Adrenal gland (tissue), 12 donors: ENCODE measurements around the gene SEMA4C. TPM values are rescaled to one million over a fixed set of nuclear protein-coding genes. Genes with fewer than 3 reads are reported as not detected.

Source experiments
- DNase-seq, 7 donors: peaks; one replicate each; pipeline ENCODE4 v3.0.0-alpha.2; 2019 to 2020
- H3K27ac ChIP-seq, 5 donors: fragments of 200-600 bp; sonication (generic) in 4 of 5; 1 replicate in 3 of 5; 2 replicates in 2 of 5; pipeline versions ENCODE4 v1.5.1 to v1.8.0; 2016 to 2020; ENCODE audit warnings: mild to moderate bottlenecking in 1 of 5
- H3K27me3 ChIP-seq: fragments of 200-600 bp; 2 replicates; pipeline ENCODE4 v1.8.0; 2021
- H3K36me3 ChIP-seq, 2 donors: fragments of 200-600 bp; replicated peaks in 1 of 2; 1 replicate in 1 of 2; 2 replicates in 1 of 2; pipeline versions ENCODE4 v1.5.1 to v1.8.0; 2018 to 2022
- H3K4me1 ChIP-seq, 2 donors: fragments of 200-600 bp; replicated peaks in 1 of 2; 1 replicate in 1 of 2; 2 replicates in 1 of 2; pipeline versions ENCODE4 v1.5.1 to v1.8.0; 2018 to 2021
- H3K4me3 ChIP-seq, 4 donors: fragments of 200-600 bp; sonication (generic) in 3 of 4; one replicate each; pipeline ENCODE4 v1.5.1; 2016 to 2018
- H3K9me3 ChIP-seq, 3 donors: fragments of 200-600 bp; sonication (generic) in 1 of 3; replicated peaks in 1 of 3; 1 replicate in 2 of 3; 2 replicates in 1 of 3; pipeline versions ENCODE4 v1.5.1 to v1.8.0; 2016 to 2021
- POLR2A ChIP-seq, 2 donors: fragments of 450-650 bp; IDR thresholded peaks; one replicate each; pipeline ENCODE4 v1.6.1; 2017; ENCODE audit warnings: antibody characterized with exemption in 2 of 2, mild to moderate bottlenecking in 2 of 2, moderate library complexity in 1 of 2
- WGBS, 4 donors: extraction: QIAGEN DNeasy Blood & Tissue Kit in 2 of 4; methylation state at CpG; one replicate each; pipeline versions ENCODE4 v1.1.5 to v1.1.7; 2013 to 2017; 5-methylcytosine and 5-hydroxymethylcytosine counted together
- intact Hi-C, 2 donors: fragments of 100-400 bp; cut with DNase I; formaldehyde crosslinking; loops; one replicate each; pipeline versions ENCODE4 v1.14.1 to v1.15.0; 2022 to 2023
- polyA plus RNA-seq, 3 donors: library from polyadenylated mRNA; stranded (reverse); fragments of 200-250 nt in 2 of 3; fragments of 350-450 nt in 1 of 3; fragmentation: Illumina TruSeq in 1 of 3; extraction: RNeasy Lipid Tissue Mini Kit (QIAGEN cat#74804) in 1 of 3; gene quantifications; one replicate each; pipeline ENCODE4 v1.2.3, GENCODE V29; 2013 to 2014
- total RNA-seq, 9 donors: library from RNA; depleted of rRNA in 4 of 9; stranded (reverse); fragments of >200 nt in 4 of 9; fragments of 120-200 nt in 1 of 9; fragmentation: NEBNext Ultra II Directional in 1 of 9; extraction: Animal tissue kit (Norgen Biotek cat#: 25700) in 1 of 9; gene quantifications; one replicate each; pipeline versions ENCODE4 v1.1.0 to v1.2.4, GENCODE V29; 2013 to 2023
- TF ChIP-seq, protein P1 (sequence below), 6 experiments: fragments of 450-650 bp in 4 of 6; fragments of 200-600 bp in 2 of 6; sonication (generic) in 1 of 6; IDR thresholded peaks; 1 replicate in 5 of 6; 2 replicates in 1 of 6; pipeline versions ENCODE4 v1.5.1 to v1.8.0; 2016 to 2021; ENCODE audit warnings: antibody characterized with exemption in 6 of 6, mild to moderate bottlenecking in 2 of 6, moderate library complexity in 1 of 6
- donor health status: healthy with polysubstance abuse.
- donor health status: Bipolar disorder and iron deficiency.
- donor health status: DM: yes; HTN: yes; CAD: no.
- donor health status: DM: no; HTN: no; CAD: no.
- donor health status: DM: no; HTN: no; CAD: no.
- donor health status: DM: yes; HTN: yes; CAD: no.

The SEMA4C gene
- total and polyA plus RNA-seq, 12 donors, result 4.4 to 31.6 (median 23.2) TPM

DNA sequence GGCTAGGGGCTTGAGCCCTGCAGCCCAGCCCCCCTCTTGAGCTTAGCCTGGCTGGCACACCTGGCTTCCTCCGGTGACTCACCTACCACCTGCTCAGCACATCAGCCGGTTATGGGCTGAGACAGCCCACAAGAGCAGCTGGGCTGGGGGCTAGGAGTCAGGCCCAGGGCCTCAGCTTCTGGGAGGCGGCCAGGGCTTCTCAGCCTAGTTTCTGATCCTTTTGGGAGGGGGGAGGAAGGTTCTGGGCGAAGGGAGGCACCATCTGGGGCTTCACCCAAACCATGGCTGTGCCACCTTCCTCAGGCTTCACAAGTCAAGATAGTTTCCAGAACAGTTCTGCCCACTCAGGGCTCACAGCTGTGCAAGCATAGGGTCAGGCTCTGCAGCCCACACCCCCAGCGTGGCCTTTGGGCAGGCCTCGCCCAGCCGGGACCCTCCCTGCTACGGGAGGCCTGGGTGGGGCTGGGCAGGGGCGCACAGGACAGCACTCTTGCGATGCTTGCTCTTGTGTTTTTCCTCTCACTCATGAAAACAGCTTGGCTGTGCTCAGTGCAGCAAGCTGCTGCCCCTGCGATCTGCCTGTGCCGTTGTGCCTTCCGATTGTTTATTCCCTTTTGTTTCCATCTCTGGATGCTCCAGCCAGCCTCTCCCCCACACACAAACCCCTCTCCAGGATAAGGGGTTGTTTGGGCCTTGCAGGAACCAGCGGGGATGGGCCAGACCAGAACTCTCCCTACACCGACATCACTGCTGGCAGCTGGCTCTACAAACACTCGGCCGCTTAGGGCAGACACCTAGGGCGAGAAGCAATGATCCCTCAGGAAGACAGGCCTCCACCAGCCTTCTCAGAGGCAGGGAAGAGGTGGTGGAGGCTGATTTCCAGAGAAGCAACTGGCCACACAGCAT lies 26.1 kb upstream of the SEMA4C start:
- DNase-seq, result no peak
- Histone ChIP-seq H3K27ac (no peak overlapping the region), H3K27me3 (no peaks in the 10 kb centered on the region), H3K36me3 (no peaks in the 10 kb centered on the region), H3K4me3 (no peak overlapping the region), H3K4me1 (peaks cover 0 to 13% of the 10 kb centered on the region in 2 donors), H3K9me3 (no peaks in the 10 kb centered on the region)
- no peak for TF ChIP-seq POLR2A (IDR thresholded peaks at IDR 0.05)
- TF ChIP-seq, protein P1, sequence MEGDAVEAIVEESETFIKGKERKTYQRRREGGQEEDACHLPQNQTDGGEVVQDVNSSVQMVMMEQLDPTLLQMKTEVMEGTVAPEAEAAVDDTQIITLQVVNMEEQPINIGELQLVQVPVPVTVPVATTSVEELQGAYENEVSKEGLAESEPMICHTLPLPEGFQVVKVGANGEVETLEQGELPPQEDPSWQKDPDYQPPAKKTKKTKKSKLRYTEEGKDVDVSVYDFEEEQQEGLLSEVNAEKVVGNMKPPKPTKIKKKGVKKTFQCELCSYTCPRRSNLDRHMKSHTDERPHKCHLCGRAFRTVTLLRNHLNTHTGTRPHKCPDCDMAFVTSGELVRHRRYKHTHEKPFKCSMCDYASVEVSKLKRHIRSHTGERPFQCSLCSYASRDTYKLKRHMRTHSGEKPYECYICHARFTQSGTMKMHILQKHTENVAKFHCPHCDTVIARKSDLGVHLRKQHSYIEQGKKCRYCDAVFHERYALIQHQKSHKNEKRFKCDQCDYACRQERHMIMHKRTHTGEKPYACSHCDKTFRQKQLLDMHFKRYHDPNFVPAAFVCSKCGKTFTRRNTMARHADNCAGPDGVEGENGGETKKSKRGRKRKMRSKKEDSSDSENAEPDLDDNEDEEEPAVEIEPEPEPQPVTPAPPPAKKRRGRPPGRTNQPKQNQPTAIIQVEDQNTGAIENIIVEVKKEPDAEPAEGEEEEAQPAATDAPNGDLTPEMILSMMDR (IDR thresholded peaks at IDR 0.05), result no peak
- WGBS, 4 donors, result 82 to 86% (median 84%) methylated on average over 15 to 18 of the region's 18 CpGs
- intact Hi-C loops, result no loop called here

DNA sequence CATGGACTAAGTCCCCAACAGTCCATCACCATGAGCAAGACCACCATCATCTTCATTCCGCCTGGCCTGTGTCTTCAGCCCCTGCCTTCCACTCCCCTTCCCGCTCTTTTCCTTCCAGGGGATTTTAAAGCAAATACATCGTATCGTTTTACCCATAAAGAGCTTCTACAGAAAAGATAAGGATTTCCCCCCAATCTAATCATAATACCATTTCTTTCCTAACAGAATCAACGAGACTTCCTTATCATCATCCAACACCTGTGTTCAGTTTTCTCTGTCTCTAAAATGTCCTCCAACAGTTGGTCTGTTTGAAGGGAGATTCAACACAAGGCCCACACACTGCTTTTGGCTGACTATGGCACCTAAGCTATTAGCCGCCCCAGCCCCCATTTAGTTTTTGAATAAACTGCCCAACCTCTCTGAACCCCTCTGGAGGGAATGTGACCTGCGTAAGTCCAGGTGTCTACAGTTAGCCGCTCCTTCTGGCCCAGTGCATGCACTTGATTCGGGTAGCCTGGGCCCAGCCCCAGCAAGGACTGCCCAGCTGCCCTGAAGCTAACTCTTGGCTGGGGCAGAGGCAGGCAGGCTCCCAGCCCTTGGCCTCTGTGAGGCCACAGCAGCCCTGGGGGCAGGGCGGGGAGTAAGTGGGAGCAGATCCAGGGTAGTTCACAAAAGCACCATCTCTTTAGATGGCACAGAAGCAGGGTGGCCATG lies 25.3 kb upstream of the SEMA4C start:
- TF ChIP-seq POLR2A (IDR thresholded peaks at IDR 0.05), result no peak
- TF ChIP-seq, protein P1 (IDR thresholded peaks at IDR 0.05), result no peak
- Histone ChIP-seq H3K4me1 (peaks cover 0 to 13% of the 10 kb centered on the region in 2 donors), H3K36me3 (no peaks in the 10 kb centered on the region), H3K27ac (no peak overlapping the region), H3K27me3 (no peaks in the 10 kb centered on the region), H3K4me3 (no peak overlapping the region), H3K9me3 (no peaks in the 10 kb centered on the region)
- DNase-seq, result no peak
- WGBS, 4 donors, result 86 to 89% (median 88%) methylated on average over 6 to 10 of the region's 10 CpGs
- intact Hi-C loops, result no loop called here

DNA sequence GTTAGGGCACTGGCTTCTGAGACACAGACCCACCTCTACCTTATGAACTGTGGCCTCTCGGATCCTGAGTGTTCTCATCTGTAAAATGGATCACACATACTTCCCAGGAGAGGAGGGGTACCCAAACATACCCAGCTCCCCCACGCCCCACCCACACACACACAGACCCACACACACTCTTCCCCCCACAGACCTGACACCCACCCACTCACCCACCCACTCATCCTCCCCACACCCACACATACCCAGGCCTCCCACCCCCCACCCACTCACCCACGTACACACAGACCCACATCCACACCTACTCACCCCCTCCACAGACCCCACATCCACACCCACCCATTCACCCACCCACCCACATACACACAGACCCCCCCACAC lies 24.3 kb upstream of the SEMA4C start:
- TF ChIP-seq POLR2A (IDR thresholded peaks at IDR 0.05), result no peak
- TF ChIP-seq, protein P1 (IDR thresholded peaks at IDR 0.05), result no peak
- Histone ChIP-seq H3K27ac (no peak overlapping the region), H3K36me3 (no peaks in the 10 kb centered on the region), H3K4me3 (no peak overlapping the region), H3K9me3 (no peaks in the 10 kb centered on the region), H3K27me3 (no peaks in the 10 kb centered on the region), H3K4me1 (peaks cover 0 to 13% of the 10 kb centered on the region in 2 donors)
- 78 to 90% (median 79%) methylated on average over 3 of the region's 3 CpGs; no CpG with 5 or more reads in 1 of the 4 donors for WGBS, 4 donors
- DNase-seq, result no peak
- intact Hi-C loops, result no loop called here
